OCI-LY7 (cell line): ENCODE measurements around the gene RNU7-1. TPM values are rescaled to one million over a fixed set of nuclear protein-coding genes. Genes with fewer than 3 reads are reported as not detected.
A peak's percentile ranks its signal among the peaks of the same experiment; 100 is the strongest.

ENCODE experiments used
- BruUV-seq: library from RNA; stranded (reverse); fragments of 400-500 nt; replicated peaks from 2 replicates; lab custom pipeline; 2021; lab: Mats Ljungman, UMichigan
- CTCF ChIA-PET: fragments of 300-600 bp; sonication (Branson Sonifier 250); formaldehyde crosslinking; loops from one replicate; lab custom pipeline; 2022; ENCODE audit warnings: antibody characterized with exemption; ENCODE audit not compliant: unreplicated experiment; lab: Charles Lee
- POLR2A ChIA-PET: fragments of 300-600 bp; sonication (Branson Sonifier 250); formaldehyde crosslinking; loops from one replicate; lab custom pipeline; 2022; ENCODE audit warnings: antibody characterized with exemption; lab: Charles Lee
- DNase-seq: peaks from one replicate; pipeline ENCODE4 v3.0.0-alpha.2; 2015; ENCODE audit warnings: low spot score
- H2AFZ ChIP-seq: fragments of 200-600 bp; sonication (generic), shearing (Covaris generic); 2 replicates; pipeline ENCODE4 v1.6.1; 2014; ENCODE audit warnings: mild to moderate bottlenecking, antibody characterized with exemption, low read length, moderate library complexity
- H3K27ac ChIP-seq: fragments of 200-600 bp; sonication (generic); 2 replicates; pipeline ENCODE4 v1.5.1; 2014; ENCODE audit warnings: mixed run types, low read depth, mild to moderate bottlenecking, moderate library complexity, low read length, inconsistent platforms; ENCODE audit not compliant: poor library complexity, severe bottlenecking
- H3K36me3 ChIP-seq: fragments of 200-600 bp; sonication (generic); 2 replicates; pipeline ENCODE4 v1.6.1; 2014; ENCODE audit warnings: mild to moderate bottlenecking, antibody characterized with exemption, low read length, moderate library complexity, mixed read lengths; ENCODE audit not compliant: insufficient read depth
- H3K4me1 ChIP-seq: fragments of 200-600 bp; sonication (generic); 2 replicates; pipeline ENCODE4 v1.5.1; 2014; ENCODE audit warnings: mild to moderate bottlenecking, low read length; ENCODE audit not compliant: insufficient read depth, poor library complexity, severe bottlenecking
- H3K4me2 ChIP-seq: fragments of 200-600 bp; sonication (generic); 2 replicates; pipeline ENCODE4 v1.6.1; 2014; ENCODE audit warnings: mild to moderate bottlenecking, low read length
- H3K4me3 ChIP-seq: fragments of 200-600 bp; sonication (generic); 2 replicates; pipeline ENCODE4 v1.5.1; 2014; ENCODE audit warnings: mild to moderate bottlenecking, low read depth, low read length; ENCODE audit not compliant: poor library complexity, severe bottlenecking
- H3K79me2 ChIP-seq: fragments of 200-600 bp; sonication (generic); 2 replicates; pipeline ENCODE4 v1.6.1; 2016; ENCODE audit warnings: low read depth, mild to moderate bottlenecking, low read length, moderate library complexity, mixed read lengths; ENCODE audit not compliant: insufficient read depth
- H3K9me2 ChIP-seq: fragments of 200-600 bp; sonication (generic); 2 replicates; pipeline ENCODE4 v1.6.1; 2016; ENCODE audit warnings: mild to moderate bottlenecking, low read length, mixed read lengths; ENCODE audit not compliant: insufficient read depth
- H3K9me3 ChIP-seq: fragments of 200-600 bp; sonication (generic); 2 replicates; pipeline ENCODE4 v1.6.1; 2014; ENCODE audit warnings: mild to moderate bottlenecking, mixed run types, low read length, mixed read lengths
- H4K20me1 ChIP-seq: fragments of 200-600 bp; sonication (generic); 2 replicates; pipeline ENCODE4 v1.6.1; 2014; ENCODE audit warnings: mild to moderate bottlenecking, antibody characterized with exemption, low read length, moderate library complexity, mixed read lengths; ENCODE audit not compliant: insufficient read depth
- CTCF ChIP-seq: fragments of 200-600 bp; sonication (generic); conservative IDR thresholded peaks from 2 replicates; pipeline ENCODE4 v1.5.1; 2014; ENCODE audit warnings: mild to moderate bottlenecking, antibody characterized with exemption, low read length, moderate library complexity, mixed read lengths
- EZH2phosphoT487 ChIP-seq: fragments of 200-600 bp; sonication (generic); IDR thresholded peaks from 2 replicates; pipeline ENCODE4 v1.6.1; 2018; ENCODE audit warnings: low read depth, borderline replicate concordance, mild to moderate bottlenecking, mixed run types, antibody characterized with exemption, low read length, moderate library complexity, mixed read lengths
- intact Hi-C: fragments of 100-400 bp; cut with micrococcal nuclease; formaldehyde crosslinking; loops from one replicate; pipeline ENCODE4 v1.10.0; 2022; ENCODE audit not compliant: unreplicated experiment
- total RNA-seq, 2 experiments: library from RNA; depleted of rRNA in 1 of 2; stranded (reverse); fragments of >200 nt in 1 of 2; shearing (Covaris generic) in 1 of 2; gene quantifications; 2 replicates each; pipeline ENCODE4 v1.2.3, GENCODE V29; 2014 to 2022

Gene RNU7-1
- total RNA-seq, 2 experiments from 2014 or later: not detected

- TF ChIP-seq CTCF (peak; percentile 67), EZH2phosphoT487 (no peak)
- intact Hi-C loops: loop anchor here (2.0 to 5.0 kb wide), 3 partner anchors 35 to 64 kb away; partner anchors contain the start of genes EMG1, PHB2 and SPSB2
- Histone ChIP-seq H3K9me2 (no peaks in the 10 kb centered on the region), H3K4me1 (peaks cover 20% of the 10 kb centered on the region), H4K20me1 (no peaks in the 10 kb centered on the region), H3K4me2 (peak overlapping the region; percentile 86), H2AFZ (peak overlapping the region; percentile 18; the same call in 1 of the 2 replicates), H3K4me3 (peak overlapping the region; percentile 81), H3K27ac (peak overlapping the region; percentile 87), H3K9me3 (no peaks in the 10 kb centered on the region), H3K36me3 (peaks cover 7% of the 10 kb centered on the region; the same call in 1 of the 2 replicates), H3K79me2 (peaks cover 5% of the 10 kb centered on the region; the same call in 1 of the 2 replicates)
- DNase-seq: peak; percentile 82
- ChIA-PET CTCF (interaction anchor here (0.6 to 1.0 kb wide), 2 partner anchors 45 to 64 kb away, joined by 3 to 5 read pairs; partner anchors contain the start of gene SPSB2), POLR2A (interaction anchor here (0.6 to 2.3 kb wide), 8 partner anchors 9 to 56 kb away, joined by 3 to 8 read pairs (median 4); partner anchors contain the start of gene LRRC23)
- BruUV-seq: no TSS peak
Measured at GRCh38 chr12:6936636-6937480, 6.8 kb upstream of the RNU7-1 start.

DNA sequence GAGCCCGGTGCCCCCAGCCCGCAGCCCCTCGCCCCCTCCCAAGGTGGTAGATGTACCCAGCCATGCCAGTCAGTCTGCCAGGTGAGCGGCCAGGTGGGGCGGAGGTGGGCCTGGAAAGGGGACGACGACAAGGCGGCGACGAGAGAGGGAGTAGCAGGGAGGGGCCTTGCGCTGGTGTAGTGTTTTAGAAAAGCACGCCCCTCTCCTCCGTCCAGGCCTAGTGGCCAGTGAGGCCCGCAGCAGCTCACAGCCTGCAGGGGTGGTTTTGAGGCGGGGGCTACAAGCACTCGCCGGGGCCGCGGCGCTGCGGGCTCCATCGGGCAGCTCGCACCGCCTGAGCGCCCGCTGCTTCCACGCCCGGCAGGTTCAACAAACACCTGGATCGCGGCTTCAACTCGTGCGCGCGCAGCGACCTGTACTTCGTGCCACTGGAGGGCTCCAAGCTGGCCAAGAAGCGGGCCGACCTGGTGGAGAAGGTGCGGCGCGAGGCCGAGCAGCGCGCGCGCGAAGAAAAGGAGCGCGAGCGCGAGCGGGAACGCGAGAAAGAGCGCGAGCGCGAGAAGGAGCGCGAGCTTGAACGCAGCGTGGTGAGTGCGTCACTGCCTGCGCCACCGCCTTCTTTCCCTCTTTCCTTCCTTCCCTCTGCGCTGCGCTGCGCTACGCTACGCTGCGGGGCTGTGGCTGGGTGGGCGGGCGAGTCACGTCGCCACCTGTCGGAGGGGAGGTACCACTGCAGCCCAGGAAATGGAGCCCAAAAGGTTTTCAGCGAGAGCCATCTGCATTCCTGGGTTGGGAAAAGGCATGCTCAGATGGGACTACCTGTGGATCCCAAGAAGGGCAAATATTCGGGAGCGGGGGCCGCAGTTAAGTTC is 5.9 kb upstream of the RNU7-1 start:
- DNase-seq: peak; percentile 98
- peak overlapping the region; percentile 86 for H3K4me2 ChIP-seq
- H3K4me3 ChIP-seq: peak overlapping the region; percentile 81
- peaks cover 15% of the 10 kb centered on the region for H3K4me1 ChIP-seq
- H3K9me2 ChIP-seq: no peaks in the 10 kb centered on the region
- H3K27ac ChIP-seq: peak overlapping the region; percentile 87
- BruUV-seq: TSS peak; percentile 84
- TF ChIP-seq EZH2phosphoT487 (no peak), CTCF (peak; percentile 93)
- peaks cover 5% of the 10 kb centered on the region; the same call in 1 of the 2 replicates for H3K79me2 ChIP-seq
- ChIA-PET CTCF (interaction anchor here (0.7 to 1.4 kb wide), 4 partner anchors 12 to 86 kb away, joined by 3 to 5 read pairs (median 4); partner anchors contain the start of genes CDCA3 and SPSB2), POLR2A (interaction anchor here (0.5 to 2.3 kb wide), 6 partner anchors 8 to 39 kb away, joined by 3 to 7 read pairs (median 4); no protein-coding TSS in a partner anchor)
- no peaks in the 10 kb centered on the region for H4K20me1 ChIP-seq
- peaks cover 7% of the 10 kb centered on the region; the same call in 1 of the 2 replicates for H3K36me3 ChIP-seq
- intact Hi-C loops: loop anchor here (2.0 to 5.0 kb wide), 3 partner anchors 35 to 65 kb away; partner anchors contain the start of genes EMG1, PHB2 and SPSB2
- H2AFZ ChIP-seq: peak overlapping the region; percentile 65; the same call in 1 of the 2 replicates
- no peaks in the 10 kb centered on the region for H3K9me3 ChIP-seq
